PC-3 (cell line): ENCODE measurements around the gene MMP14. TPM values are rescaled to one million over a fixed set of nuclear protein-coding genes. Genes with fewer than 3 reads are reported as not detected.
"Not testable (repeated sequence)": the region's sequence is repeated elsewhere in the genome, so short reads cannot be mapped to it uniquely, and the experiment has no call there.

Experiments
- ATAC-seq: fragments of 200-7000 bp; cut with Tn5 transposase; 2 replicates; pipeline ENCODE4 v1.9.1; 2020; ENCODE audit warnings: mild to moderate bottlenecking, moderate library complexity
- BruUV-seq: library from RNA; stranded (reverse); fragments of 400-500 nt; replicated peaks from 2 replicates; lab custom pipeline; 2021; lab: Mats Ljungman, UMichigan
- CTCF ChIA-PET: fragments of 300-600 bp; sonication (Branson Sonifier 250); formaldehyde crosslinking; loops from one replicate; lab custom pipeline; 2022; ENCODE audit warnings: antibody characterized with exemption; lab: Charles Lee
- POLR2A ChIA-PET: fragments of 300-600 bp; sonication (Branson Sonifier 250); formaldehyde crosslinking; loops from one replicate; lab custom pipeline; 2022; ENCODE audit warnings: antibody characterized with exemption; ENCODE audit not compliant: unreplicated experiment; lab: Charles Lee
- DNase-seq: peaks from one replicate; pipeline ENCODE4 v3.0.0-alpha.2; 2015
- H2AFZ ChIP-seq: fragments of 300-600 bp; sonication (generic); 2 replicates; pipeline ENCODE4 v1.6.0; 2016; ENCODE audit warnings: antibody characterized with exemption, low read length
- H3F3A ChIP-seq: fragments of 300-600 bp; sonication (generic); one replicate; pipeline ENCODE4 v1.6.0; 2017; ENCODE audit warnings: antibody characterized with exemption, low read length, control low read depth, mild to moderate bottlenecking; ENCODE audit not compliant: unreplicated experiment
- H3K27ac ChIP-seq: fragments of 300-600 bp; sonication (generic); 2 replicates; pipeline ENCODE4 v1.5.1; 2016; ENCODE audit warnings: mild to moderate bottlenecking, low read length
- H3K27me3 ChIP-seq: fragments of 300-600 bp; sonication (generic); 2 replicates; pipeline ENCODE4 v1.6.1; 2016; ENCODE audit warnings: low read length, mixed read lengths
- H3K36me3 ChIP-seq: fragments of 300-600 bp; sonication (generic); 2 replicates; pipeline ENCODE4 v1.6.1; 2016; ENCODE audit warnings: low read depth, mixed run types, low read length, mixed read lengths
- H3K4me1 ChIP-seq: fragments of 300-600 bp; sonication (generic); 2 replicates; pipeline ENCODE4 v1.5.1; 2016; ENCODE audit warnings: low read length; ENCODE audit not compliant: insufficient read depth
- H3K4me2 ChIP-seq: fragments of 300-600 bp; sonication (generic); 2 replicates; pipeline ENCODE4 v1.6.0; 2016; ENCODE audit warnings: low read length
- H3K4me3 ChIP-seq: fragments of 300-600 bp; sonication (generic); 2 replicates; pipeline ENCODE4 v1.5.1; 2016; ENCODE audit warnings: mild to moderate bottlenecking, low read length, mixed read lengths
- H3K79me2 ChIP-seq: fragments of 300-600 bp; sonication (generic); 2 replicates; pipeline ENCODE4 v1.6.1; 2017; ENCODE audit warnings: low read length, mixed read lengths
- H3K9ac ChIP-seq: fragments of 300-600 bp; sonication (generic); 2 replicates; pipeline ENCODE4 v1.6.0; 2016; ENCODE audit warnings: mild to moderate bottlenecking, low read length
- H3K9me2 ChIP-seq: fragments of 300-600 bp; sonication (generic); replicated peaks from 2 replicates; pipeline ENCODE4 v1.6.1; 2016; ENCODE audit warnings: mixed run types, low read length, mixed read lengths
- H3K9me3 ChIP-seq: fragments of 300-600 bp; sonication (generic); 2 replicates; pipeline ENCODE4 v1.6.1; 2016; ENCODE audit warnings: low read length, mixed read lengths
- H4K20me1 ChIP-seq: fragments of 300-600 bp; sonication (generic); 2 replicates; pipeline ENCODE4 v1.6.1; 2016; ENCODE audit warnings: low read length, mixed read lengths
- EZH2 ChIP-seq: fragments of 300-600 bp; sonication (generic); IDR thresholded peaks from one replicate; pipeline ENCODE4 v1.6.1; 2017; ENCODE audit warnings: antibody characterized with exemption, mild to moderate bottlenecking, low read length; ENCODE audit not compliant: unreplicated experiment
- EZH2phosphoT487 ChIP-seq: fragments of 300-600 bp; sonication (generic); IDR thresholded peaks from 2 replicates; pipeline ENCODE4 v1.6.1; 2018; ENCODE audit warnings: mild to moderate bottlenecking, antibody characterized with exemption, low read length, borderline replicate concordance
- intact Hi-C: fragments of 100-400 bp; cut with micrococcal nuclease; formaldehyde crosslinking; loops from 2 replicates; pipeline ENCODE4 v1.9.0; 2023
- total RNA-seq: library from RNA; depleted of rRNA; stranded (reverse); fragments of >200 nt; gene quantifications from 2 replicates; pipeline ENCODE4 v1.2.3, GENCODE V29; 2014
- TF ChIP-seq, protein P1 (sequence below): fragments of 300-600 bp; sonication (generic); conservative IDR thresholded peaks from 2 replicates; pipeline ENCODE4 v1.5.1; 2017; ENCODE audit warnings: antibody characterized with exemption, low read depth, mild to moderate bottlenecking, low read length

Gene MMP14
- total RNA-seq, 1 experiment from 2014 or later, result 80.4 TPM

DNA sequence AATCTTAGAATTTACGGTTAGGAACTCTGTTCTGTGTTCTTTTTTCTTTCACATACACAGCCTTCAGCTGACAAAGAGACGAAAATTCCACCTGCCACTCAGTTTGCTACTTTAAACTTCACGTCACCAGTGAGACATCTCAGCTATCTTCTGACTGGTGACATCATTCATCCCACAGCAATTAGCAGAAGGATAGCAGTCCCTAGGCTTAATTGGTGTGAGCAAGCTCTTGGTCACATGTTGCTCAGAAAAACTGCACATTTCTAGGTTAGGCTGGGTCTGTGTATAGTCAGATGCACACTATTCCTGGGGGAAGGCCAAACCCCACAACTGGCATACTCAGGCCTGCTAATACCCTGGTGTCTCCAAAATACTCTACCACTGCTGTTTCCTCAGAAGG lies 45.1 kb upstream of the MMP14 start:
- DNase-seq (peak; percentile 50), ATAC-seq (peak; percentile 57)
- BruUV-seq, result no TSS peak
- H3K9me3 ChIP-seq, result no peaks in the 10 kb centered on the region
- H3K27me3 ChIP-seq, result no peaks in the 10 kb centered on the region
- no peaks in the 10 kb centered on the region for H3K9me2 ChIP-seq
- TF ChIP-seq, protein P1, sequence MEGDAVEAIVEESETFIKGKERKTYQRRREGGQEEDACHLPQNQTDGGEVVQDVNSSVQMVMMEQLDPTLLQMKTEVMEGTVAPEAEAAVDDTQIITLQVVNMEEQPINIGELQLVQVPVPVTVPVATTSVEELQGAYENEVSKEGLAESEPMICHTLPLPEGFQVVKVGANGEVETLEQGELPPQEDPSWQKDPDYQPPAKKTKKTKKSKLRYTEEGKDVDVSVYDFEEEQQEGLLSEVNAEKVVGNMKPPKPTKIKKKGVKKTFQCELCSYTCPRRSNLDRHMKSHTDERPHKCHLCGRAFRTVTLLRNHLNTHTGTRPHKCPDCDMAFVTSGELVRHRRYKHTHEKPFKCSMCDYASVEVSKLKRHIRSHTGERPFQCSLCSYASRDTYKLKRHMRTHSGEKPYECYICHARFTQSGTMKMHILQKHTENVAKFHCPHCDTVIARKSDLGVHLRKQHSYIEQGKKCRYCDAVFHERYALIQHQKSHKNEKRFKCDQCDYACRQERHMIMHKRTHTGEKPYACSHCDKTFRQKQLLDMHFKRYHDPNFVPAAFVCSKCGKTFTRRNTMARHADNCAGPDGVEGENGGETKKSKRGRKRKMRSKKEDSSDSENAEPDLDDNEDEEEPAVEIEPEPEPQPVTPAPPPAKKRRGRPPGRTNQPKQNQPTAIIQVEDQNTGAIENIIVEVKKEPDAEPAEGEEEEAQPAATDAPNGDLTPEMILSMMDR, result no peak
- TF ChIP-seq EZH2phosphoT487 (no peak), EZH2 (no peak)
- no peak overlapping the region for H3K4me2 ChIP-seq
- CTCF ChIA-PET, result interaction anchor here (0.7 kb wide), 1 partner anchor 68 kb away, joined by 8 read pairs; no protein-coding TSS in a partner anchor
- no peak overlapping the region for H3K27ac ChIP-seq
- POLR2A ChIA-PET, result no interaction called here
- no peak overlapping the region for H3K4me3 ChIP-seq
- peaks cover 18% of the 10 kb centered on the region for H3K4me1 ChIP-seq
- no peak overlapping the region for H3K9ac ChIP-seq
- no peaks in the 10 kb centered on the region for H3K79me2 ChIP-seq
- H3F3A ChIP-seq, result no peaks in the 10 kb centered on the region
- intact Hi-C loops, result no loop called here
- H3K36me3 ChIP-seq, result no peaks in the 10 kb centered on the region
- H4K20me1 ChIP-seq, result no peaks in the 10 kb centered on the region
- H2AFZ ChIP-seq, result peak overlapping the region; percentile 34; the same call in 1 of the 2 replicates

GRCh38 chr14:22792158-22792557 lies 44.2 kb upstream of the MMP14 start:
- no peak overlapping the region for H2AFZ ChIP-seq
- no peak overlapping the region for H3K4me2 ChIP-seq
- no peak for ATAC-seq
- no peaks in the 10 kb centered on the region for H3F3A ChIP-seq
- H3K27me3 ChIP-seq, result no peaks in the 10 kb centered on the region
- intact Hi-C loops, result no loop called here
- no peaks in the 10 kb centered on the region for H3K9me3 ChIP-seq
- TF ChIP-seq EZH2 (no peak), EZH2phosphoT487 (no peak)
- TF ChIP-seq, protein P1, result no peak
- no peak overlapping the region for H3K4me3 ChIP-seq
- DNase-seq, result no peak
- H3K27ac ChIP-seq, result no peak overlapping the region
- no peak overlapping the region for H3K9ac ChIP-seq
- no peaks in the 10 kb centered on the region for H4K20me1 ChIP-seq
- no peaks in the 10 kb centered on the region for H3K79me2 ChIP-seq
- CTCF ChIA-PET, result no interaction called here
- no TSS peak for BruUV-seq
- no peaks in the 10 kb centered on the region for H3K36me3 ChIP-seq
- peaks cover 18% of the 10 kb centered on the region for H3K4me1 ChIP-seq
- POLR2A ChIA-PET, result no interaction called here
- no peaks in the 10 kb centered on the region for H3K9me2 ChIP-seq

DNA sequence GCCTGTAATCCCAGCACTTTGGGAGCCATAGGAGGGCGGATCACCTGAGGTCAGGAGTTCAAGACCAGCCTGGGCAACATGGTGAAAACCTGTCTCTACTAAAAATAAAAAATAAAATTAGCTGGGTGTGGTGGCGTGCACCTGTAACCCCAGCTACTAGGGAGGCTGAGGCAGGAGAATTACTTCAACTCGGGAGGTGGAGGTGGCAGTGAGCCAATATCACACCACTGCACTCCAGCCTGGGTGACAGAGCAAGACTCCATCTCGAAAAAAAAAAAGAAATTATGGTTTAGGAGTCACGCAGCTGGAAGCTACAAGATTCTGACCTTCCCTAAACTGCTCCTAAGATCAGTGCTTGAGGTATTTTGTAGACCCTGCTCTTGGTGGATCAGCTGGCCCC lies 42.8 kb upstream of the MMP14 start:
- H3K79me2 ChIP-seq, H2AFZ ChIP-seq, H3K4me2 ChIP-seq, H4K20me1 ChIP-seq, DNase-seq, POLR2A ChIA-PET, H3K9me2 ChIP-seq, H3K27me3 ChIP-seq, CTCF ChIA-PET, H3F3A ChIP-seq, H3K36me3 ChIP-seq, BruUV-seq, H3K9ac ChIP-seq, ATAC-seq, H3K27ac ChIP-seq, H3K4me3 ChIP-seq, H3K9me3 ChIP-seq, intact Hi-C loops: not testable (repeated sequence)
- peaks cover 18% of the 10 kb centered on the region for H3K4me1 ChIP-seq
